OCI-LY1 (cell line): ENCODE measurements around the gene ERBB4.

ENCODE experiments used
- H2AFZ ChIP-seq: fragments of 200-600 bp; sonication (generic), shearing (Covaris generic); 2 replicates; pipeline ENCODE4 v1.6.0; 2014; ENCODE audit warnings: antibody characterized with exemption, mild to moderate bottlenecking, low read length
- H3F3A ChIP-seq: fragments of 200-600 bp; sonication (generic), shearing (Covaris generic); 2 replicates; pipeline ENCODE4 v1.6.0; 2014; ENCODE audit warnings: mild to moderate bottlenecking, antibody characterized with exemption, low read length, moderate library complexity; ENCODE audit not compliant: insufficient read depth
- H3K27ac ChIP-seq: fragments of 200-600 bp; sonication (generic); 2 replicates; pipeline ENCODE4 v1.5.1; 2014; ENCODE audit warnings: low read length, mixed run types, mild to moderate bottlenecking, low read depth; ENCODE audit not compliant: poor library complexity, severe bottlenecking
- H3K27me3 ChIP-seq: fragments of 200-600 bp; sonication (generic); 2 replicates; pipeline ENCODE4 v1.6.0; 2014; ENCODE audit warnings: antibody characterized with exemption, mild to moderate bottlenecking, low read length, moderate library complexity; ENCODE audit not compliant: insufficient read depth
- H3K36me3 ChIP-seq: fragments of 200-600 bp; sonication (generic); 2 replicates; pipeline ENCODE4 v1.6.1; 2014; ENCODE audit warnings: mild to moderate bottlenecking, antibody characterized with exemption, low read length, moderate library complexity, mixed read lengths; ENCODE audit not compliant: insufficient read depth
- H3K4me1 ChIP-seq: fragments of 200-600 bp; sonication (generic); 2 replicates; pipeline ENCODE4 v1.5.1; 2014; ENCODE audit warnings: mild to moderate bottlenecking, low read length, moderate library complexity; ENCODE audit not compliant: insufficient read depth, severe bottlenecking
- H3K4me2 ChIP-seq: fragments of 200-600 bp; sonication (generic), shearing (Covaris generic); 2 replicates; pipeline ENCODE4 v1.6.1; 2014; ENCODE audit warnings: low read length
- H3K4me3 ChIP-seq: fragments of 200-600 bp; sonication (generic); 2 replicates; pipeline ENCODE4 v1.5.1; 2014; ENCODE audit warnings: low read length, low read depth, mild to moderate bottlenecking, mixed read lengths; ENCODE audit not compliant: poor library complexity, severe bottlenecking
- H3K79me2 ChIP-seq: fragments of 200-600 bp; shearing (Covaris generic); 2 replicates; pipeline ENCODE4 v1.6.1; 2016; ENCODE audit warnings: mixed run types, low read length, mixed read lengths; ENCODE audit not compliant: insufficient read depth
- H3K9ac ChIP-seq: fragments of 200-600 bp; sonication (generic), shearing (Covaris generic); 2 replicates; pipeline ENCODE4 v1.6.1; 2014; ENCODE audit warnings: mild to moderate bottlenecking, low read length, mixed read lengths
- H3K9me2 ChIP-seq: fragments of 200-600 bp; sonication (generic), shearing (Covaris generic); 2 replicates; pipeline ENCODE4 v1.6.1; 2014; ENCODE audit warnings: low read depth, mild to moderate bottlenecking, low read length, mixed read lengths
- H3K9me3 ChIP-seq: fragments of 200-600 bp; shearing (Covaris generic); 2 replicates; pipeline ENCODE4 v1.6.1; 2014; ENCODE audit warnings: low read length, mixed read lengths
- H4K20me1 ChIP-seq: fragments of 200-600 bp; sonication (generic), shearing (Covaris generic); 2 replicates; pipeline ENCODE4 v1.6.0; 2016; ENCODE audit warnings: mild to moderate bottlenecking, low read length; ENCODE audit not compliant: insufficient read depth
- EZH2 ChIP-seq: fragments of 200-600 bp; sonication (generic), shearing (Covaris generic); IDR thresholded peaks from 2 replicates; pipeline ENCODE4 v1.8.0; 2017; ENCODE audit warnings: borderline replicate concordance, mixed run types, mild to moderate bottlenecking, antibody characterized with exemption, low read length, moderate library complexity, mixed read lengths
- TF ChIP-seq, protein P1 (sequence below): fragments of 200-600 bp; sonication (generic), shearing (Covaris generic); IDR thresholded peaks from 2 replicates; pipeline ENCODE4 v1.5.1; 2017; ENCODE audit warnings: mild to moderate bottlenecking, antibody characterized with exemption, low read length, moderate library complexity, mixed read lengths

The ERBB4 gene

DNA sequence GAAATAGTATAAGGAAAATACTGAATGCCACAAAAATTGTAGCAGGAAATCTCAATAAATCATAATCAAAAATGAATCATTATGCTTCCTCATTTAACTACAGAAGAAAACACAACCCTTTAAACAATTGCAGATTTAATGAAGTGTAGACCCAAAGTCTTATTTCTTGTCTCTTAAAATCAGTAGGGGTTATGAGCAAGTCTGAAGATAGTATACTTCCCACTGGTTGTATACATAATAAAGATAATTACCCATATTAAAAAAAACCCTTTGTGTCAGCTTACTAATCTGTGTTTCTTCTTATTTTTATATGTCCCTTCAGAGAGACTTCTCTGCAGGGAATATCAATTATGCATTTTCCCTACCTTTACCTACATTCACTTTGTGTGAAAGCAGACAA, 504.7 kb downstream of the ERBB4 start:
- TF ChIP-seq, protein P1, sequence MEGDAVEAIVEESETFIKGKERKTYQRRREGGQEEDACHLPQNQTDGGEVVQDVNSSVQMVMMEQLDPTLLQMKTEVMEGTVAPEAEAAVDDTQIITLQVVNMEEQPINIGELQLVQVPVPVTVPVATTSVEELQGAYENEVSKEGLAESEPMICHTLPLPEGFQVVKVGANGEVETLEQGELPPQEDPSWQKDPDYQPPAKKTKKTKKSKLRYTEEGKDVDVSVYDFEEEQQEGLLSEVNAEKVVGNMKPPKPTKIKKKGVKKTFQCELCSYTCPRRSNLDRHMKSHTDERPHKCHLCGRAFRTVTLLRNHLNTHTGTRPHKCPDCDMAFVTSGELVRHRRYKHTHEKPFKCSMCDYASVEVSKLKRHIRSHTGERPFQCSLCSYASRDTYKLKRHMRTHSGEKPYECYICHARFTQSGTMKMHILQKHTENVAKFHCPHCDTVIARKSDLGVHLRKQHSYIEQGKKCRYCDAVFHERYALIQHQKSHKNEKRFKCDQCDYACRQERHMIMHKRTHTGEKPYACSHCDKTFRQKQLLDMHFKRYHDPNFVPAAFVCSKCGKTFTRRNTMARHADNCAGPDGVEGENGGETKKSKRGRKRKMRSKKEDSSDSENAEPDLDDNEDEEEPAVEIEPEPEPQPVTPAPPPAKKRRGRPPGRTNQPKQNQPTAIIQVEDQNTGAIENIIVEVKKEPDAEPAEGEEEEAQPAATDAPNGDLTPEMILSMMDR, result no peak
- TF ChIP-seq EZH2, result no peak
- no peaks in the 10 kb centered on the region for H4K20me1 ChIP-seq

DNA sequence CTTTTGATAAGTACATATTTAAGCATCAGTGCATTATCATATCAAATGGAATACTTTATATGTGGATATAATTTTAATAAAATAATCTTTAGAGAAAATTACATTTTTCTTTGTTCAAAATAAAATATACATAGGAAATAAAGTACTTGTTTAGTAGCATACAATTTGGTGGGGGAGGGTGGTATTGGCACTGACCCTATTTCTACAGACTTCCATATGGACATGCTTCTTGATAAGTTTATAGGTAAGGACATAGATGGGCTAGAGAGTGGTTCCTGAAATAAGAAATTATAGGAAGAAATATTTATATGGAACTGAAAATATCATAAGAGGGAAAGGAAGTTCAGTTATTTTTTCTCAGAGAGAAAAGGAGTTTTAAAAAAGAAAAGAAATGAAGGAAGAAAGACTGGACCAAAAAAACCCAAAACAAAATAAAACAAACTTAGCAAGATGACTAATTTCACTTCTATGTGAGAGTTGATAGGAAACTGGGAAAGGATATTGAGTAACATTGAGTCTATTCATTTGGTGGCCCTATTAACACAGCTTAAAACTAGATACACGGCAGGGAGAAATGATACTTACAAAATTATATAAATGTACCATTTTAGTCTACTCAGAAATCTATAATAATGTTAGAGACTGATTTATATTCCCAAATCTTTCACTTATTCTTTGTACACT, 505.9 kb downstream of the ERBB4 start:
- Histone ChIP-seq H3K36me3 (no peaks in the 10 kb centered on the region), H2AFZ (no peak overlapping the region), H3K79me2 (no peaks in the 10 kb centered on the region), H3K27ac (no peak overlapping the region), H3K4me1 (peaks cover 15% of the 10 kb centered on the region), H3K9me3 (no peaks in the 10 kb centered on the region), H4K20me1 (no peaks in the 10 kb centered on the region), H3K9me2 (no peaks in the 10 kb centered on the region), H3K4me3 (no peak overlapping the region), H3K4me2 (no peak overlapping the region), H3K27me3 (no peaks in the 10 kb centered on the region), H3F3A (no peaks in the 10 kb centered on the region), H3K9ac (no peak overlapping the region)
- no peak for TF ChIP-seq EZH2
- TF ChIP-seq, protein P1, result no peak

More for the DNA sequence above, 504.7 kb downstream of the ERBB4 start:
- Histone ChIP-seq H3K9ac (no peak overlapping the region), H3K9me3 (no peaks in the 10 kb centered on the region), H3K4me2 (no peak overlapping the region), H3K4me1 (peaks cover 5% of the 10 kb centered on the region), H3F3A (no peaks in the 10 kb centered on the region), H3K9me2 (no peaks in the 10 kb centered on the region), H3K27ac (no peak overlapping the region), H2AFZ (no peak overlapping the region), H3K79me2 (no peaks in the 10 kb centered on the region), H3K36me3 (no peaks in the 10 kb centered on the region), H3K27me3 (no peaks in the 10 kb centered on the region), H3K4me3 (no peak overlapping the region)

GRCh38 chr2:212032032-212032431, 506.6 kb downstream of the ERBB4 start:
- Histone ChIP-seq H3K9me2 (no peaks in the 10 kb centered on the region), H3K36me3 (no peaks in the 10 kb centered on the region), H3K27me3 (no peaks in the 10 kb centered on the region), H3F3A (no peaks in the 10 kb centered on the region), H3K4me3 (no peak overlapping the region), H4K20me1 (no peaks in the 10 kb centered on the region), H3K9me3 (no peaks in the 10 kb centered on the region), H3K27ac (no peak overlapping the region), H3K9ac (no peak overlapping the region), H3K4me2 (no peak overlapping the region), H3K79me2 (no peaks in the 10 kb centered on the region), H2AFZ (no peak overlapping the region), H3K4me1 (peaks cover 15% of the 10 kb centered on the region)
- no peak for TF ChIP-seq EZH2
- TF ChIP-seq, protein P1, result no peak
